Right atrium auricular region (tissue), 2 donors: Measurements from ENCODE around the gene PTP4A2. TPM values are rescaled to one million over a fixed set of nuclear protein-coding genes. Genes with fewer than 3 reads are reported as not detected.

Source experiments
- DNase-seq: peaks from one replicate; pipeline ENCODE4 v3.0.0-alpha.2; 2019; ENCODE audit warnings: low spot score
- H3K27ac ChIP-seq, 2 donors: fragments of 200-600 bp; sonication (generic); 1 replicate in 1 of 2; 2 replicates in 1 of 2; pipeline ENCODE4 v1.5.1; 2016 to 2019
- H3K27me3 ChIP-seq, 2 donors: fragments of 200-600 bp; sonication (generic); one replicate each; pipeline versions ENCODE4 v1.5.1 to v1.6.0; 2017 to 2019
- H3K36me3 ChIP-seq: fragments of 200-600 bp; sonication (generic); one replicate; pipeline ENCODE4 v1.5.1; 2016
- H3K4me1 ChIP-seq, 2 donors: fragments of 200-600 bp; sonication (generic); one replicate each; pipeline versions ENCODE4 v1.5.1 to v1.6.0; 2017 to 2019
- H3K4me3 ChIP-seq, 2 donors: fragments of 200-600 bp; sonication (generic); 1 replicate in 1 of 2; 2 replicates in 1 of 2; pipeline ENCODE4 v1.5.1; 2017 to 2019; ENCODE audit warnings: mild to moderate bottlenecking in 1 of 2, moderate library complexity in 1 of 2
- H3K9me3 ChIP-seq, 2 donors: fragments of 200-600 bp; sonication (generic); one replicate each; pipeline ENCODE4 v1.5.1; 2019
- CTCF ChIP-seq, 2 donors: fragments of 200-600 bp; sonication (generic); IDR thresholded peaks; one replicate each; pipeline ENCODE4 v1.5.1; 2019; ENCODE audit warnings: antibody characterized with exemption in 2 of 2
- total RNA-seq, 2 donors: library from RNA; depleted of rRNA; stranded (reverse); fragments of >200 nt; gene quantifications; one replicate each; pipeline ENCODE4 v1.1.0, GENCODE V29; 2016

Gene PTP4A2
- total RNA-seq, 2 donors from 2014 or later = 261 to 319 TPM

DNA sequence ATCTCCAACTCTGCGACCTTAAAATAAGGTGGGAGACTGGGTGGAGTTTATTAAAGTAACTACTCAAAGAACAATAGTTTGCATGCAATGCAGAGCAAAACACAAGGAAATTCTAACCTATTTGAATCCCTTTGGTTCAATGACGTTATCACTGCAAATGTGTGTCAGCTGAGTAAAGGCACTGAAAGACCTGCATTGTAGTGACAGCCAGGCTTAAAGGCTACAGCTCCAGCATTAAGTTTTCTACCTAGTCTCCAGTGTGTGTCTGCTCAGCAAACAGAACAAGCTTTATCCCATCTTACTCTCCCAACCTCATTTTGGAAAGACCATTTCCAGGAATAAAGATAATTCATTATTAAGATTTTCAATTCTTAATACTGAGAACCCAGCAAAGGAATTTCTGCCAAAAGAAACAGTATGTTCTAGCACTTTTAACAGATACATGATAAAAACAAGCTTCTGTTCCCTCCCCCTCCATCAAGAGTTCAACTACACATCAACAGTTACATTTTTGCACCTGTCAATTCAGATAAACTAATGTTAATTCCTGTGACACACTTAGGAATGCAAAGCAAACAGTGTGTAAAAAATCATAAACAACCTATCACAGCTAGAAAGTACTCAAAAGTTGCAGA lies 14.2 kb downstream of the PTP4A2 start:
- no peak for TF ChIP-seq CTCF (IDR thresholded peaks at IDR 0.05)
- no peaks in the 10 kb centered on the region for H3K36me3 ChIP-seq
- peak overlapping the region in 1 of 2 donors; percentile 5 for H3K4me3 ChIP-seq
- H3K4me1 ChIP-seq = peaks cover 0 to 79% of the 10 kb centered on the region in 2 donors
- no peaks in the 10 kb centered on the region for H3K27me3 ChIP-seq
- no peak for DNase-seq
- peak overlapping the region; percentile 44 to 57 for H3K27ac ChIP-seq
- H3K9me3 ChIP-seq = no peaks in the 10 kb centered on the region

GRCh38 chr1:31920956-31921355 lies 17.2 kb downstream of the PTP4A2 start:
- Histone ChIP-seq H3K36me3 (peaks cover 15% of the 10 kb centered on the region), H3K4me3 (no peak overlapping the region), H3K27ac (peak overlapping the region in 1 of 2 donors; percentile 57), H3K4me1 (peaks cover 0 to 51% of the 10 kb centered on the region in 2 donors), H3K9me3 (no peaks in the 10 kb centered on the region), H3K27me3 (no peaks in the 10 kb centered on the region)
- no peak for TF ChIP-seq CTCF (IDR thresholded peaks at IDR 0.05)
- no peak for DNase-seq

DNA sequence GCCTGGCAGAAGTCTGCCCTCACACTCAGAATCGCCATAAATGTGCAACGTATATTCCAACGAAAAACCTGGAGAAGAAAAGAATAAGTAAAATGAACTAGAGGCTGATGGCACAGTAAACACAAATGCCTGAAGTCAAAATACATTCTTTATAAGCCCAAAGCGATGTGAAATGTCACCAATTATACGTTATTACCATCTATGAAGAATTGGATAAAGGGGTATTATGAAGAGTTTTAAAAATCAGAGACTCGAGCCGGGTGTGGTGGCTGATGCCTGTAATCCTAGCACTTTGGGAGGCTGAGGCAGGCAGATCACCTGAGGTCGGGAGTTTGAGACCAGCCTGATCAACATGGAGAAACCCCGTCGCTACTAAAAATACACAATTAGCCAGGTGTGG lies 18.6 kb downstream of the PTP4A2 start:
- Histone ChIP-seq H3K27me3 (no peaks in the 10 kb centered on the region), H3K9me3 (no peaks in the 10 kb centered on the region), H3K27ac (no peak overlapping the region), H3K4me1 (peaks cover 0 to 37% of the 10 kb centered on the region in 2 donors), H3K36me3 (peaks cover 28% of the 10 kb centered on the region), H3K4me3 (no peak overlapping the region)
- no peak for TF ChIP-seq CTCF (IDR thresholded peaks at IDR 0.05)
- DNase-seq = no peak

- no peak for TF ChIP-seq CTCF (IDR thresholded peaks at IDR 0.05)
- no peak for DNase-seq
- H3K4me3 ChIP-seq = no peak overlapping the region
- peaks cover 40% of the 10 kb centered on the region for H3K36me3 ChIP-seq
- no peak overlapping the region for H3K27ac ChIP-seq
- H3K4me1 ChIP-seq = peaks cover 2 to 10% of the 10 kb centered on the region in 2 donors
- H3K27me3 ChIP-seq = no peaks in the 10 kb centered on the region
- no peaks in the 10 kb centered on the region for H3K9me3 ChIP-seq
Measured at GRCh38 chr1:31915438-31915837, 22.7 kb downstream of the PTP4A2 start.

DNA sequence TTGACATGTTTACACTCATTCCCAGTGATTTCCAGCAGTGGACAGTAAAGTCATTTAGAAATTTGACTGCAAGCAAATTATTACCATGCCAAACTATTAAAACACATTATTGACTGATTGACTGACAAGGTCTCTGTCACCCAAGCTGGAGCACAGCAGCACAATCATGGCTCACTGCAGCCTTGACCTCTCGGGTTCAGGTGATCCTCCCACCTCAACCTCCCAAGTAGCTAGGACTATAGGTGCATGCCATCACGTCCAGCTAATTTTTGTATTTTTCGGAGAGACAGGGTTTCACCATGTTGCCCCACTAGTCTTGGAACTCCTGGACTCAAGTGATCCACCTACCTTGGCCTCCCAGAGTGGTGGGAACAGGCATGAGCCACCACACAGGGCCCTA lies 24.2 kb downstream of the PTP4A2 start:
- Histone ChIP-seq H3K27me3 (no peaks in the 10 kb centered on the region), H3K27ac (no peak overlapping the region), H3K4me1 (peaks cover 2 to 10% of the 10 kb centered on the region in 2 donors), H3K9me3 (no peaks in the 10 kb centered on the region), H3K36me3 (peaks cover 52% of the 10 kb centered on the region), H3K4me3 (no peak overlapping the region)
- DNase-seq = no peak
- TF ChIP-seq CTCF (IDR thresholded peaks at IDR 0.05) = no peak

DNA sequence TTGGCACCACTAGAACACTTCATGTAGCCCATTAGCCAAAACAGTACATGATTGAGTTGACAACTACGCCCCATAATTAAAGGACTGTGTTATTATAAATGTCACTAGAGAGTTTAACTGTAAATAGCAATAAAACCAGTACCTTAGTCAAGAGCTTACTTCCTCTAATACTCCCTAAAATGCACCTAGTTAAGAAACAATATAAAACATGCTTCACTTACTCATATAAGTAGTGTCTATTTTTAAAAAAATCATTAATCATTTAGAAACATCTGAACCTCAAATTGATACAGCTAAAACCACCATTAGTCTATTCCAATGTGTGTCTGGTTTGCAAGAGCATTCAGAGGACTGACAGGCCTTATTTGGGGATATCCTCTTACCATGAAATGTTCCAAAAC lies 25.3 kb downstream of the PTP4A2 start:
- H3K4me3 ChIP-seq = no peak overlapping the region
- no peak overlapping the region for H3K27ac ChIP-seq
- H3K9me3 ChIP-seq = no peaks in the 10 kb centered on the region
- no peak for TF ChIP-seq CTCF (IDR thresholded peaks at IDR 0.05)
- peaks cover 51% of the 10 kb centered on the region for H3K36me3 ChIP-seq
- DNase-seq = no peak
- peaks cover 2 to 10% of the 10 kb centered on the region in 2 donors for H3K4me1 ChIP-seq
- no peaks in the 10 kb centered on the region for H3K27me3 ChIP-seq
